Activated CD8-positive, alpha-beta memory T cell treated with anti-CD3 and anti-CD28 coated beads, Interleukin-2, amount 10 ng/mL, durations not matched to agents 7 days and 5 days (primary cell): ENCODE measurements around the gene SYNM. TPM values are rescaled to one million over a fixed set of nuclear protein-coding genes. Genes with fewer than 3 reads are reported as not detected.

Experiments
- ATAC-seq: fragments of 150-1000 bp; cut with Tn5 transposase; one replicate; pipeline ENCODE4 v1.10.0; 2021; ENCODE audit warnings: moderate library complexity
- CTCF ChIA-PET: fragments of 350-600 bp; sonication (Branson Sonifier 250); formaldehyde crosslinking; loops from one replicate; lab custom pipeline; 2021; ENCODE audit warnings: antibody characterized with exemption; lab: Charles Lee
- DNase-seq: peaks from one replicate; pipeline ENCODE4 v3.0.0-alpha.2; 2020
- H3K27ac Mint-ChIP-seq: one replicate; pipeline ENCODE4 v1.8.0; 2021; ENCODE audit warnings: mild to moderate bottlenecking, mixed read lengths
- H3K27me3 Mint-ChIP-seq: one replicate; pipeline ENCODE4 v1.8.0; 2021; ENCODE audit warnings: mixed read lengths
- H3K36me3 Mint-ChIP-seq: one replicate; pipeline ENCODE4 v1.8.0; 2021; ENCODE audit warnings: mild to moderate bottlenecking, mixed read lengths
- H3K4me1 Mint-ChIP-seq: one replicate; pipeline ENCODE4 v1.8.0; 2021; ENCODE audit warnings: mixed read lengths
- H3K4me3 Mint-ChIP-seq: one replicate; pipeline ENCODE4 v1.8.0; 2021; ENCODE audit warnings: mild to moderate bottlenecking, moderate library complexity, mixed read lengths
- H3K9me3 Mint-ChIP-seq: one replicate; pipeline ENCODE4 v1.8.0; 2022; ENCODE audit warnings: low read depth, mixed read lengths
- total RNA-seq, 2 experiments: library from RNA; stranded (reverse); gene quantifications; one replicate each; pipeline ENCODE4 v1.2.3, GENCODE V29; 2021

Gene SYNM
- total RNA-seq, 2 experiments from 2014 or later: 1.5 TPM

GRCh38 chr15:99153026-99153535, 48.2 kb downstream of the SYNM start:
- DNase-seq (no peak), ATAC-seq (no peak)
- H3K9me3 Mint-ChIP-seq: no peaks in the 10 kb centered on the region
- H3K4me3 Mint-ChIP-seq: no peak overlapping the region
- H3K27me3 Mint-ChIP-seq: no peaks in the 10 kb centered on the region
- H3K36me3 Mint-ChIP-seq: no peaks in the 10 kb centered on the region
- CTCF ChIA-PET: no interaction called here
- H3K4me1 Mint-ChIP-seq: peaks cover 2% of the 10 kb centered on the region
- H3K27ac Mint-ChIP-seq: no peak overlapping the region

GRCh38 chr15:99154271-99154670, 49.4 kb downstream of the SYNM start:
- Mint-ChIP-seq H3K27me3 (no peaks in the 10 kb centered on the region), H3K4me3 (no peak overlapping the region), H3K9me3 (no peaks in the 10 kb centered on the region), H3K36me3 (no peaks in the 10 kb centered on the region), H3K27ac (no peak overlapping the region), H3K4me1 (peaks cover 2% of the 10 kb centered on the region)
- ATAC-seq (no peak), DNase-seq (no peak)
- CTCF ChIA-PET: no interaction called here

- Mint-ChIP-seq H3K4me1 (peaks cover 2% of the 10 kb centered on the region), H3K27ac (no peak overlapping the region), H3K27me3 (no peaks in the 10 kb centered on the region), H3K9me3 (no peaks in the 10 kb centered on the region), H3K36me3 (no peaks in the 10 kb centered on the region), H3K4me3 (no peak overlapping the region)
- ATAC-seq: peak; percentile 30
- CTCF ChIA-PET: no interaction called here
- DNase-seq: no peak
Measured at GRCh38 chr15:99155961-99156443, 51.1 kb downstream of the SYNM start.

- Mint-ChIP-seq H3K9me3 (no peaks in the 10 kb centered on the region), H3K36me3 (no peaks in the 10 kb centered on the region), H3K4me3 (no peak overlapping the region), H3K27ac (no peak overlapping the region), H3K27me3 (no peaks in the 10 kb centered on the region), H3K4me1 (peaks cover 2% of the 10 kb centered on the region)
- no peak for DNase-seq
- ATAC-seq: no peak
- CTCF ChIA-PET: no interaction called here
Measured at GRCh38 chr15:99157456-99157855, 52.6 kb downstream of the SYNM start.

- Mint-ChIP-seq H3K9me3 (no peaks in the 10 kb centered on the region), H3K27ac (no peak overlapping the region), H3K36me3 (no peaks in the 10 kb centered on the region), H3K27me3 (no peaks in the 10 kb centered on the region), H3K4me1 (peaks cover 8% of the 10 kb centered on the region), H3K4me3 (no peak overlapping the region)
- CTCF ChIA-PET: no interaction called here
- ATAC-seq (no peak), DNase-seq (no peak)
Measured at GRCh38 chr15:99158626-99159412, 53.9 kb downstream of the SYNM start.

- DNase-seq (peak; percentile 29), ATAC-seq (no peak)
- Mint-ChIP-seq H3K27ac (no peak overlapping the region), H3K36me3 (no peaks in the 10 kb centered on the region), H3K9me3 (no peaks in the 10 kb centered on the region), H3K27me3 (no peaks in the 10 kb centered on the region), H3K4me3 (no peak overlapping the region), H3K4me1 (peaks cover 6% of the 10 kb centered on the region)
- CTCF ChIA-PET: no interaction called here
Measured at GRCh38 chr15:99163271-99164062, 58.6 kb downstream of the SYNM start.

GRCh38 chr15:99164119-99164518, 59.2 kb downstream of the SYNM start:
- no peaks in the 10 kb centered on the region for H3K27me3 Mint-ChIP-seq
- no peak for ATAC-seq
- no peaks in the 10 kb centered on the region for H3K36me3 Mint-ChIP-seq
- H3K9me3 Mint-ChIP-seq: no peaks in the 10 kb centered on the region
- no peak overlapping the region for H3K4me3 Mint-ChIP-seq
- DNase-seq: no peak
- CTCF ChIA-PET: no interaction called here
- H3K27ac Mint-ChIP-seq: no peak overlapping the region
- H3K4me1 Mint-ChIP-seq: peaks cover 6% of the 10 kb centered on the region

GRCh38 chr15:99165020-99165790, 60.3 kb downstream of the SYNM start:
- CTCF ChIA-PET: no interaction called here
- H3K9me3 Mint-ChIP-seq: no peaks in the 10 kb centered on the region
- H3K4me3 Mint-ChIP-seq: no peak overlapping the region
- H3K27ac Mint-ChIP-seq: no peak overlapping the region
- peaks cover 6% of the 10 kb centered on the region for H3K4me1 Mint-ChIP-seq
- ATAC-seq: no peak
- DNase-seq: no peak
- H3K27me3 Mint-ChIP-seq: no peaks in the 10 kb centered on the region
- no peaks in the 10 kb centered on the region for H3K36me3 Mint-ChIP-seq

- Mint-ChIP-seq H3K9me3 (no peaks in the 10 kb centered on the region), H3K36me3 (no peaks in the 10 kb centered on the region), H3K27ac (no peak overlapping the region), H3K4me1 (peaks cover 6% of the 10 kb centered on the region), H3K4me3 (no peak overlapping the region), H3K27me3 (no peaks in the 10 kb centered on the region)
- CTCF ChIA-PET: no interaction called here
- no peak for ATAC-seq
- DNase-seq: no peak
Measured at GRCh38 chr15:99165956-99166689, 61.2 kb downstream of the SYNM start.

GRCh38 chr15:99167201-99167600, 62.3 kb downstream of the SYNM start:
- no peak for DNase-seq
- H3K9me3 Mint-ChIP-seq: no peaks in the 10 kb centered on the region
- no peak overlapping the region for H3K27ac Mint-ChIP-seq
- no peaks in the 10 kb centered on the region for H3K27me3 Mint-ChIP-seq
- no peak for ATAC-seq
- H3K4me1 Mint-ChIP-seq: peaks cover 6% of the 10 kb centered on the region
- CTCF ChIA-PET: no interaction called here
- H3K4me3 Mint-ChIP-seq: no peak overlapping the region
- no peaks in the 10 kb centered on the region for H3K36me3 Mint-ChIP-seq

- CTCF ChIA-PET: no interaction called here
- peaks cover 6% of the 10 kb centered on the region for H3K4me1 Mint-ChIP-seq
- H3K36me3 Mint-ChIP-seq: no peaks in the 10 kb centered on the region
- H3K27me3 Mint-ChIP-seq: no peaks in the 10 kb centered on the region
- ATAC-seq (no peak), DNase-seq (no peak)
- H3K4me3 Mint-ChIP-seq: no peak overlapping the region
- no peak overlapping the region for H3K27ac Mint-ChIP-seq
- H3K9me3 Mint-ChIP-seq: no peaks in the 10 kb centered on the region
Measured at GRCh38 chr15:99167640-99168039, 62.8 kb downstream of the SYNM start.

- Mint-ChIP-seq H3K27me3 (no peaks in the 10 kb centered on the region), H3K36me3 (no peaks in the 10 kb centered on the region), H3K9me3 (no peaks in the 10 kb centered on the region), H3K4me1 (no peaks in the 10 kb centered on the region), H3K27ac (no peak overlapping the region), H3K4me3 (no peak overlapping the region)
- ATAC-seq (no peak), DNase-seq (no peak)
- CTCF ChIA-PET: interaction anchor here (1.4 kb wide), 1 partner anchor 65 kb away, joined by 5 read pairs; no protein-coding TSS in a partner anchor
Measured at GRCh38 chr15:99168601-99169580, 64.0 kb downstream of the SYNM start.
